RPMI8226 (cell line): Measurements from ENCODE around the gene COL23A1.

Experiments
- DNase-seq: peaks from one replicate; pipeline ENCODE4 v3.0.0-alpha.2; 2015

COL23A1 gene

GRCh38 chr5:178351221-178352034 is 238.8 kb downstream of the COL23A1 start:
- DNase-seq = no peak

DNA sequence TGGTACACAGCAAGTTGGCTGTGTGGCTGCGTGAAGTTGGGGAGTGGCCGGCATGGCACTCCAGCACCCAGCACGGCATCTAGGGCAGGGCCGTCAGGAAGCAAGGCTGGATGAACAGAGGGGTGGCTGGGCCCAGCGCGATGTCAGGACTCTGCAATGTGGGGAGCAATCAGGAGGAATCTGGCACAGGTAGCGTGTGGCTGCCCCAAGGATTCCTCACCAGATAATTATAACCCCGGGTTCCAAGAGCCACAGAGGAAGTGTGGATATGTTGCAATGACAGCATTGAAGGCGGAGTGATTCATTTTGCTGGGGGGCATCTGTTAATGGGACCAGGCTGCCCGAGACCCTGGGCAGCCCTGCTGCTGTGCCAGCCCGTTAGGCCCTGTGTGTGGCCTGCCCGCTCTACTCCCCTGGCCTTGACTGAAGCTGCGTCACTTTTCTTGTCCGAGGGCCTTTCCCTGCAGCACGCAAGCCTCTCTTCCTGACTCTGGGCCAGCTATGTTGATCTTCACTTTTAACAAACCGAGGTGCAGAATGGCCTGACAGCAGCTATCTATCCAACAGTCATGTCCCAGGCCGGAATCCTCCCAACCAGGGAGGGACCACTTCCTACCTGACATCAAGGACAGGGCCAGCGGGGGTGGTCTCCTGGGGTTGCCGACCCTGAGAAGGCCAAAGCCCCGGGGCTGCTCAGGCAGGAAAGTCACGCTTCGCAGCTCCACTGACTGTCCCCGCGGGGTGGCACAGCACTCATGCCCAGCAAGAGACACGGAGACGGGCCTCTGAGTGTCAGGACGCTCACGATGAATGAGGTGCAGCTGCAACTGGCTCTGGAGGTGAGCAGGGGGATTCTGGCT is 239.6 kb downstream of the COL23A1 start:
- DNase-seq = no peak

DNA sequence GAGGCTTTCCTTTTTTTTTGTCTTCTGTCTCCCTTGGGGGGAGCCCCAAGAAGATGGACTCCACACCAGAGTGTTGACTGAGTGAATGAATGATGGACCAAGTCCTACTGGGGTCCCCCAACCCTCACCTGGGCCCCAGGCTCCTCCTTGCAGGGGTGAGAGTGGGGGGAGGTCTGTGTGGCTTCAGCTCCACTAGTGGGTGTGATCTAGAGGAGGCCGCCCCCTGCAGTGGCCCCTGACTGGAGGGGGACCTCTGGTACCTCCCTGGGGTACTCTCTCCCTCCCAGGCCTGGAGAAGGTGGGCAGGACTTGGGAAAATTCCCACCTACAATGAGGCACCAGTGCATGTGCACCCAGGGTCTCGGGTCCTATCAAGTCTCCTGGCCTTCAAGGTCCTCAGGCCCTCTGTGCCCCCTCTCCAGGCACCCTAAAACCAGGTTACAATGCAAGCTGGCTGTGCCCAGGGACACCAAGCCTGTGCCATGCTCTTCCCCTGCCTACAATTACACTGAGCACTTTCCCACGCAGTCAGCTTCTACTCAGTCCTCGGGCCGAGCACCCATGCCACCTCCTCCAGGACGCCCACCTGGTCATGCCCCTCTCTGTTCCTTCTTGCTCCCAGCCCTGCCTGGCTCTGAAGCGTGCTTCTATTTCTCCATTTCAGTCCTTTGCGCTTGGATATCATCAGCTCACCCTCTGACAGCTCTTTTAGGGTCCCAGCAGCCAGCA is 240.4 kb downstream of the COL23A1 start:
- DNase-seq = no peak

DNA sequence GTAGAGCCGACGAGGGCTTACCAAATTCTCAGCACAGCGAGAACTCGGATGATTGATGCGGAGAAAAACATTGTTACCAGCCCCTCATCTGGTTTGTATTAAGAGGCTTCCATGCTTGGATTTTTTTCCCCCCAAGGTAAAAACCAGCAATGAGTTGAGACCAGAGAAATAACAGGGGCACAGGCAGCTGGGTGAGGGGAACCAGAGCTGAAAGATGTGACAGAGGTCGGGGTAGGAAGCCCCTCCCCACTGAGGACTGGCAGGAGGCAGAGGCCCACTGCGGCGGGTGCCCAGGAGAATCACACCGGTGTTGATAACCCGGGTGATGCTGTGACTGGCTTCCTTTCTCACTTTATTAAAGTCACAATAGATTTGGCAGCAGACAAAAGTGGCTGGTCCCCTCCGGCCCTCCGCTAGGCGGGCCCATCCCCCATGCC is 241.1 kb downstream of the COL23A1 start:
- no peak for DNase-seq

DNA sequence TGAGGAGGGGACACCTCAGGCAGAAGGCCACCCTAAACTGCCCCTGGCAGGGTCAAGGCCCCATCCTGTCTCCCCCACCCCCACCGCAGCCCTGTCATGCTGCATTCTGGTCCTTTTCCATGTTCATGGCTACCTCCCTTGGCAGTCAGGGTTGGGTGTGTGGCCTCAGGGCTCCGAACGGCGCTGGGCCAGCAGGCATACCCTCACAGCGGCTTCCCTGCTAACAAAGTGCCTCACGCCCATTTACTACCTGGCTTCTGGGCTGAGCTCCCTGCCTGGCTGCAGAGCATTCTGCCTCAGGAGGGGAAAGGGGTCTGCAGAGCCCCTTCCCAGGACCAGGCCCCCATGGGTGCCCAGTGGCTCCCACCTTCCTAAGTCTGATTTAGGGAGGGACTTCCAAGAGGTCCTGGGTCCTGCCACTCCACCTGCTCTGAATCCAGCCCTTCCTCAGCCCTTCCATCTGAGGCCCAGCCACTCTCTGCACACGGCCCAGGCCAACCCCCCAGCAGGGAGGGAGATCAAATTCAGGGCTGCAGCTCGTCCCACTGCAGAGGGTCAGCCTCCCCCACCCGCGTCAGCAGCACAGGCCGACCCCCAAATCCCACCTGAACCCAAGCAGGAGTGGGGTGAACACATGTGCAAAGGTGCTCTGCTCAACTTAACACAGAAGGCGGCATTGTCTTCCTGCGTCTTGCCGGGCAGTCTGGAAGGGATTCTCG is 241.7 kb downstream of the COL23A1 start:
- DNase-seq = no peak

DNA sequence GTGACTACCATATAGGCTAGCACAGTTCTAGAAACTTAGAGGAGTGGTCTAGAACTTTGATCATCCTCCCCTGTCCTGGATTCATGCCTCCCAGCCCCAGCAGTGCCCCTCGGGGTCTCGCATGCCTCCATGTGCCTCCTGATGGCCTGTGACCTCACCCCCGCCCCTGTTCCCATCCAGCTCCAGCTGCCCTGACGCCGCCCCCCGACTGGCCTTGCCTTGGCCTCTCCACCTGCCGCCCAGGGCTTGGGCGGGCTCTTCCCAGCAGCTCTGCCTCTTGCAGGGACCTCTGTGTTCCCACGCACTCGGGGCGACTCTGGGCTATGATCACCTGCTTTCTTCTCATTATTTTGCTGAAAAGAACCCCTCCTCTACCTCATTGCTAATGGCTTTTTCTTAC is 242.2 kb downstream of the COL23A1 start:
- no peak for DNase-seq

DNA sequence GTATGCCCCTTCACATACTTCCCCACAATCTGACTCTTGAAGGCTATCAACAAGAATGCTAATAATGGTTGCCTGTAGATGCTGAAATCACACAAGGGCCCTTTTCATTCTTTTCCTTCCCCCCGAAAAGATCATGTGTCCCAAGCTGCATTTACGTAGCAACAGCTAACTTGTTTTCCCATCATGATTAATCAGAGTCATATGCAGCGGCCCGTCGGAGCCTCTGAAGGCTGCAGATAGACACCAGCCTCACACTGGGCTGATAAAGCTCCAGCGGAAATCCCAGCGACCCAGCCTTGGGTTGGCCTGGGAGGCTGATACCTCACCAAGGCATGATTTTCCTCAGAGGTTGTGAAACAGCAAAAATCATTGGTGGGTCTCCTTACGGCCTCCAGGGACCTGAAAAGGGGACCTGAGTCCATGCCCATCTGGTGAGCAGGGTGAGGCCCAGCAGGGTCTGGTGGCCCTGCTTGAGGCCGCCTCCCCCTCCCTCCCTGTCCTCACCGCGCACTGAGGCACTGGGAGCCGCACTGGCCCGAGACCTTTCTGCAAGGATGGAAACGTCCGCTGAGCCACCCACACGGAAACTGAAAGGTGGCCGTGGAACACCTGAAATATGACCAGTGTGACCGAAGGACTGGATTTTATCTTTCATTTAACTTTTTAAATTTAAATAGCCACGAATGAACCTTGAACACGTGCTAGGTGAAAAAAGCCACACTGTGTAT is 243.4 kb downstream of the COL23A1 start:
- DNase-seq = no peak

GRCh38 chr5:178343306-178343705 is 246.9 kb downstream of the COL23A1 start:
- DNase-seq = no peak

DNA sequence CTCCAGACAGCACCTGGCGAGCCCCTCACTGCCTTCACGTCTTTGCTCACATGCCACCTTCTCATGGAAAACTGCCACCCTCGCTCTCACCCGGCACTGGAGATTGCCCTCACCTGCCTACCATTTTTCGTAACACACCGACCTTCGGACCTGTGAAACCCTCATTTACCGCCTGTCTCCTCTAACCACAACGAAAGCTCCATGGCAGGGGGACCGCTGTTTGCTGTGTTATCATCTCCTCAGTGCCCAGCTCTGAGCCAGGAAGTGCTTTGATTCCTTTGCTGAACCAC is 248.4 kb downstream of the COL23A1 start:
- DNase-seq = no peak

DNA sequence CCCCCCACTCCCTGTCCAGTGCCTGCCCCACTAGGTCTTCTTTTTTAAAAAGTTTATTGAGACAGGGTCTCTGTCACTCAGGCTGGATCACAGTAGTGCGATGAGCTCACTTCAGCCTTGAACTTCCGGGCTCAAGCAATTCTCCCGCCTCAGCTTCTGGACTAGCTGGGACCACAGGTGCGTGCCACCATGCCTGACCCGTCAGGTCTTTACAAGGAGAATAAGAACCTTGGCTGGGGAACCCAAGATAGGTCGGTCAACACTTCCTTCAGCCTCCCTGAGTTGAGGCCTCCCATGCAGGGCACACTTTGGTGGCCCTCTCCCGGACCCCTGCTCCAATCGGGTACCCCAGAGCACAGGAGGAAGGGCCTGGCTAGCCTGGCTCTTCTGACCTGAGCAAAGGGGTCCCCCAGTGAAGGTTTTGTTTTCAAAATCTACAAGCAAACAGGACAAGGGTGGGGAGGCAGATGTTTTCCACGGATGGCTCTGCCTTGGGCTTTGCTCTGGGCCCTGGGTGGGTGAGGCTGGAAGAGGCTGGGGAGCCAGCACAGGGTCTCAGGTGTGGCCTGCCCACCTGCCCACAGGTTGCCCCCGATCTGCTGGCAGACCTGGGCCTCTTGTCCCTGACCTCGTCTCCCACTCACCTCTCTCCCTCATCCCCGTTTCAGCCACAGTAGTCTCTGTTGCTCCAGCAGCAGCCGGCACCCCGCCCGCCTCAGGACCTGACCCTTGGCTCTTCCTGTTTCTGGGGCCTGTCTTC is 248.9 kb downstream of the COL23A1 start:
- no peak for DNase-seq

DNA sequence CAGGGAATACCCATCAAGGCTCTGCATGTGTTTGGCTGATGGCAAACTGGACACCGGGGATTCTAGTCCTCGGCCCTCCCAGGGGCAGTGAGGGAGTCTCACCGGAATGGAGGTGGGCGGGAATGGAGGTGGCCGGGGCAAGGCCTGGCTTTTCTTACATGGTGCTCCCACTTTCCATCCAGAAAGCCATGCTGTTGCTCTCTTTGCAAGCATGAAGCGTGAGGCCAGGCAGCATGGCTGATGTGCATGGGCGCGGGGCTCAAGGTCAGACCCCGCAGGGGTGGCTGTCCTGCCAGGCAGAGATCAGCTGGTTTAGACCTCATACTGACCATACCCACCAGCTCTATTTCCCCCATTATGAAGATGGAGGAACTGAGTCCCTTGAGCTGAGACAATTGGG is 249.6 kb downstream of the COL23A1 start:
- no peak for DNase-seq

DNA sequence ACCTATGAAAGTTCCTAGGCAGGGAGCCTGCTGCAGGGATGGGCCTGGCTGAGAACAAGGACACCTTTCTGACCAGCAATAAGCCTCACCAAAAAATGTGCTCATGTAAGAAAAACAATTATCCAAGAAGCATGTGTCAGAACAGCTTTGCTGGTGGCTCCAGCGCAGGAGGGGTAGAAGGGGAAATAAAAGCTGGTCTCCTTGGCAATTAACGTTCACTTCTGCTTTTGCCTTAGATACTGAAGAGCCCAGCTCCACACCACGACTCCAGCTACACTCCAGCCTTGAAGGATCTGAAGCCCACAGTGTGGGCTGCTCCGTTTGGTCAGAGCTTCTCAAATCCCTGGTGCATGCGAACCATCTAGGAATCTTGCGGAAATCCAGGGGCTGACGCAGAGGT is 250.0 kb downstream of the COL23A1 start:
- peak; percentile 45 for DNase-seq

DNA sequence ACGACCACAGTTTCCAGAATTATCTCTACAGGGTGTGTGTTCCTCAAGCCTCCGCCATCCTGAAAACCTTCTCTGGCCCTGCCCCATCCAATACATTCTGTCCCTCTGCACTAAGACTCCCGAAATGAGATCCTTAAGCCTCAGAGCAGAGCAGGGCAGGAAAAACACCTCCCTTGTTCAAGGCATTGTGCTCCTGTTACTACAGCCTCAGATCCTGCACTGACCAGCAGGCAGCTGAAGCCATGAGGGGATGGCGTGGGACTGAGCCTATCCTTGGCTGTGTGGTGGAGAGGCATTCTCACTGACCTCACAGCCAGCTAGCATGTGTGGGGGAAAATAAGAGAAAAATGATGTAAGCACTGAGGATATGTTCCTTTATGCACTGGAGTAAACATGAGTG is 250.9 kb downstream of the COL23A1 start:
- DNase-seq = no peak

GRCh38 chr5:178338750-178339144 is 251.4 kb downstream of the COL23A1 start:
- DNase-seq = no peak

GRCh38 chr5:178338126-178338749 is 252.0 kb downstream of the COL23A1 start:
- DNase-seq = no peak

DNA sequence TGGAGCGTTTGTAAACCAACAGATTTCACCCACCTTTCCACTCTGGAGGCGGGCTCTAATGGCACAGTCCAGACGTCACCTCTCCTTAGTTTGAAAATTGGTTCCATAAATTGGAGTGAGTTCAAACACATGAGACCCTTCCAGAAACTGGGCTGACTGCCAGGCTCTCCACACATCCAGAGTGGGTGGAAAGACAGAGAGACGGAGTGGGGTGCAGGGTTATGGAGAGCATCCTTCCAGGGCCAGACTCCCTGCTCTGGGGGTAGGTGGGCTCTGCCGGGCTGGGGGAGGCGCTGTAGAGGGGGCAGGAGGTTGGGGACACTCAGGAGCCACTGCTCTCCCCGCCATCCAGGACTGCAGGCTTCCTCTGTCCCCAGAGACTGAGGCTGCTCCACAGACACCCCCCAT is 252.9 kb downstream of the COL23A1 start:
- no peak for DNase-seq

GRCh38 chr5:178336889-178337288 is 253.3 kb downstream of the COL23A1 start:
- no peak for DNase-seq

DNA sequence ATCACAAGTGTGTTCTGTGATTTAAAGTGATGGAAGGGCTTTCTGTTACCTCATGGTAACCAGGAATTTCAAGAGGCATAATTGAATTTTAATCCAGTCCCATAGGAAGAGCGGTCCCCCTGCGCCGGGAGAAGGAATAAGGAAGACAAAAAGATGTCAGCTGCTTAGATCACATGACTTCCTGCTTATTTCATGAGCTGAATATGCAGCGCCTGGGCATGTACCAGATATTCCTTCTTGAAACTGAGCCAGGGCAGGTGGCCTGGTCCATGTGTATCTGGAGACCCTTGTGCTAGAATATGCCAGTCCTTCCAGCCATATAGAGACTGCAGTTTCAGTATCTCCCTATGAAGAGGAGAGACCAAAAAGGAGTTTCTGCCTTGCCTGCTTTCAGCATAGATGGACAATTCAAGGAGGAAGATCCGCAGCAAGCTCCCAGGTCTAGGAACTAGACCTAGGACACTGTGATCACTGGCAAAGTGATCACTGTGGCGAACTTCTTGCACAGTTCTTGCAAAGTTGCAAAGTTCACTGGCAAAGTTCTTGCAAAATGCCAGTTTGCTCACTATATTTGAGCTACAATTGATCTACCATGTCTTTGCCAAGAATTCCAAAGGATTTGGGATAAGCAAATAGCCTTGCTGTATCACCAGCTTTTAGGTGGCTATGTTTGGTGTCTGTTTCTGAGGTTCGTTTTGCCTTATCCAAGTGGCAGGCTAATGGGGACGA is 254.7 kb downstream of the COL23A1 start:
- DNase-seq = no peak

- no peak for DNase-seq
Measured at GRCh38 chr5:178334861-178335260, 255.3 kb downstream of the COL23A1 start.

DNA sequence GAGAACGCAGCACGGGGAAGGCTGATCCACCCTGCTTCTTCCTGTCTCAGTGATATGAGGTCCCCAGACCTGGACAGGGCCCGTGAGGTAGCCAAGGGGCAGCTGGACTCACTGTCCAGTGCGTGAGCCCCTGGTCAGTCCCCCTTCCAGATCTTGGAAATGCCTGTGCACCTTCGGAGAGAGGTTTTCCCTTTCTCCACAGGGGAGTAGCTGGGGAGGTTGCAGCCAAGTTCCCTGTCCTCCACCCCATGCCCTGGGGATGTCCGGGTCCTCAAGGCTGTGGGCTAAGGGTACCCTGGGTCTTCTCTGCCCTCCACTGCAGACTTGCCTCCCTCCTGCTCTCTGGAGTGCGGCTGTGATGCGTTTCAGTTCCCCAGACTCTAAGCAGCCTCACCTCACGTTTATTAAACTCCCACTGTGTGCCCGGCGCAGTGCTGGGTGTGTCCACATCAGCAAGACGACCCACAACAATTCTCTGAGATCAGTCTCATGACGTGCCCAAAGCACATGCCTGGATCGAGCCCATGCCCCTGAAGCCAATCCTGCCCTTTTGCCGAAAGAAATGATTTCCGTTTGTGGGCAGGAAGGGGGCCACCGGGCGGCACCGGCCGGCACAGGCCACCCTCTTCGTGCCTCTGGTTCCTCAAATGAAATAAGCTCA is 256.2 kb downstream of the COL23A1 start:
- DNase-seq = no peak
